GM18511 (cell line): ENCODE results near the gene JAG1.

ENCODE experiments used
- ATAC-seq: cut with Tn5 transposase; IDR thresholded peaks from one replicate; pipeline ENCODE4 v1.9.1; 2021; ENCODE audit warnings: mild to moderate bottlenecking, moderate library complexity; ENCODE audit not compliant: unreplicated experiment

Gene JAG1

DNA sequence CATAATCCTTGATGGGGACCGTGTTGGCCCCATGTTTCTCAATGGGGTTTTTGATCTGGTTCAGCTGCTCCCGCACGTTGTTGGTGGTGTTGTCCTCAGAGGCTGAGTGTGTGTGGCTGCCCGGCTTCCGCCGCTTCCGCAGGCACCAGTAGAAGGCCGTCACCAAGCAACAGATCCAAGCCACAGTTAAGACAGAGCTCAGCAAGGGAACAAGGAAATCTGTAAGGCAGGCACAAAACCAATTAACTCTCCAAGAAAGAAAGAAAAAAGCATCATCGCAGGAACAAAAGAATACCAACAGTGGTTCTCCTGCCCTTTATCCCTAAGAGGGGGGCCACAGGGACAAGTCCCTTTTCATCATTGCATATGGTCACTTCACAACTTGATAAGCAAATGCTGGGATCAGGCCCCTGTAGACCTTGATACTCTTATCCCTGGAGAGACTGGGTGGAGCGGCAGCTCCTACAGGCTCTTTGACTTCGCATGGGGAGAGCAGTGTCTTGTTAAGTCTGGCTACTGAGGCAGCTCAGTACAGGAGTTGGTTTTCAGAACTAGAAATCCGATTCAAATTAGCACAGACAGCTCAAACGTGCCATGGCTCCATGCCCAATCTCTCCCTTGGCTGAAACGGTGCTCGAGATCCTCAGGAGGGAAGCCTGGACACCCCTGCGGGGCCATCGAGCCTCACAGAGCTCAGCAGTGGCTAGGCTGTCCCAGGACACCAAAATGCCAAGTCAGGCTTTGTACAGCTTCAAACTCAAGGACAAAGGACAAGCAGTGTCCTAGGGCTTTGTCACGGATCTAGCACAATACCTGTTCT lies 33.9 kb downstream of the JAG1 start:
- no peak for ATAC-seq

DNA sequence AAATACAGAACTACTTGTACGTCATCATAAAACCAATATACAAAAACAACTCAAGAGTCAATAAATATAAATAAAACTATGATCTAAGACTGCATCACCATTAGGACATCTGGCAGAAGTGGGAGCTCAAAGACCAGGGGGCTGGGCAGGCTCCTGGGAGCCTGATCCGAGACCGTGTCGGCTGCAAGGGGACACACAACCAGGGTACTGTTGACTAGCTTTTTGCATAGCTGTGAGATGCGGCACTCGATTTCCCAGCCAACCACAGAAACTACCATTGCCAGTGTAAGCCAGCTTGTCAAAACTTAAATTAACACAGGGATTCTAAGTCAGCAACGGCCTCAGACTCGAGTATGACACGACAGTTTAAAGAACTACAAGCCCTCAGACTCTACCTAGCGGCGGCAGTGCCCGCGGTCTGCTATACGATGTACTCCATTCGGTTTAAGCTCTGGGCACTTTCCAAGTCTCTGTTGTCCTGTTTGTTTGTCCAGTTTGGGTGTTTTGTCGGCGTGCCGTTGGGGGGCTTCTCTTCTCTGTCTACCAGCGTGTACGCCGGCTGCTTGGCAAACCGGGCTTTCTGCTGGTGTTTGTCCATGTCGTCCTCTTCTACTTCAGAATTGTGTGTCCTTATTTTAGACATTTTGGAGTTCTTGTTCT lies 34.6 kb downstream of the JAG1 start:
- no peak for ATAC-seq

DNA sequence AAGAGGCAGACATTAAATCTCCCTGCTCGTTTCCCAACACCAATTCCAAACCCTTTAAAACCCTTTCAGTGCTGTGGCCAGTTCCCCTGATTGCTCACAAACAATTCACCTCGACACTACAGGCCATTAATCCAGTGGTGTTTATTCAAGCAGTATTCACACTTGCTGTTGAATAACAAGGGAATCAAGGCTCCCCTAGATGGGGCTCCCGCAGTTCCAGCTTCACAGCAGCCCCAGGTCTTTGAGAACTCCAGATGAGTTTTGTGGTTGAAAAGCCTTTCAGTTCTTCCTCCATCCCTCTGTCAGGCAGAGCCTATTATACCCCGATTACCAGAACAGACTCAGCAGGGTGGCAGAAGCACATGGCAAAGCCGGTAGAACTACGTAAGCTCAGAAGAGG lies 36.2 kb downstream of the JAG1 start:
- no peak for ATAC-seq

DNA sequence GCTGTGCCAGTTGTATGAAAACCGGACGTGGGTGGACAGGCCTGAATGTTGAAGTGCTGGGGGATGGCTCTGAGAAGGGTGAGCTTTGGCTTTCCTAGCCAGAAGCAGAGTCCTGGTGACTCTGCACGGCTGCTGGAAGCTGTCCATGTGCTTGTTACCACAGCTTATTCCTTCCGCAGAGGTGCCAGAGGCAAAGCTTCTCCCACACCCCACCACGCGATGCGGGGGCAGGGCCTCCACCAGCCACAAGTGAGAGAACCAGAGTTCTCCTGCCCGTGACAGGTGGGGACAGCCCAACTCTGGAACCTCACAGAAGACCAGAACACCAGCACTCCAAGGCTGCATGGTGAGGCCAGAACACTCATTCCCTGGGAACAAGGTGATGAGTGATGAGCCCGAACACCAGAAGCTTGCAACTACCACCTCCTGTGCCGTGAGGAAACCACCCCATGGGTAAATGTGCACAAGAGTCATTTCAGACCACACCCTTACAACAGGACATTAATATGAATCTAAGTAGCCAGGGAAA lies 36.7 kb downstream of the JAG1 start:
- ATAC-seq = no peak

DNA sequence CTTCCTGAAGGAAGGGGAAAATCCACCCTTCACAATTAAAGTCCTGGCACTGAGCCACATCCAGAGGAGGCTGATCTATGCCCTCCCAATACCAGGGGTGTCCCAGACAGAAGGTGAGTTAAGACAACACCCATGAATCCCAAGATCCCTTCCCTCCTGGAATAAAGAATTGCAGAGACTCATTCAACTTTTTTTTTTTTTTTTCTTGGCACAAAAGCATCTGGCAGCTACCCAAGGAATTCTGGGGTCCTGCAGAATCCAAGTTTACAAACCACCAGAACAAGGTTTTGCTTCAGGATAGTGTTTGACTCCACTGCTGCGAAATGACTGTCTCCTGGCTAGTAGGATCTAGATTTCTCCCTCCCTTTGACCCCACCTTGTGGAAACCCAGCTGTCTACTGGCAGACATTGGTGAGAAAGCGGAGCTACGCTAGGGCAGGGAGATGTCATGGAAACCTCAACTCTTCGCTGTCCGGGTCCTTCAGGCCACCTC lies 37.4 kb downstream of the JAG1 start:
- no peak for ATAC-seq

DNA sequence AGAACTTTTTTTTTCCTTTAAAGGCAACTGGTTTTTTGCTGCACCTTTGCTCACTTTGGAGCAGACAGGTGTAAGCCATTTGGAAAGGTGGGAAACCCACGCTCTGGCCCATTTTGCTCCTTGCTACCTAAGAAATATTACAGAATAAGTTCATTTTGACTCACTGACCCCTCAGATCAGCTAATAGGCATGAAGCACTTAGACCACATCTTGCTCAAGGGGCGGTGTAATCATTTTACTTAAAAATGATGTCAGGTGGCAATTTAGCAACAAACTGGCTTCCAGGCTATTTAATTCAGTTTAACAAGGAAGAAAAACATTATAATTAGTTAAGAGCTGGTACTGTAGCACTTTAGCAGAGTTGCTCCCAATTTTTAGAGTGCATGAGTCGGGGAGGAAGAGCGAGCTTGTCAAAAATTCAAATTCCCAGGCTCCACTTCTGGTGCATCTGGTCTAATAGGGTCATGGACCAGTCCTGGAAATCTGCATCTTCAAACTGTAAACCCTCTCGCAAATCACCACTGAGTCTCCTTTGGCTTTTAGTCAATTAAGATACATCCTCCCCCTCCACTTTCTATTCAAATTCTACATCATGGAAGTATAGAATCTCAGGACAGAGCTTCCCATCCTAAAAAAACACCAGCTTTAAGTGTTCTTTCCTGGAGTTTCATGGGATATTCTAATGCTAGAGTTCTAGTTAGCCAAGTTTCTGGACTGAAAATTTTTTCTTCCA lies 38.2 kb downstream of the JAG1 start:
- no peak for ATAC-seq

DNA sequence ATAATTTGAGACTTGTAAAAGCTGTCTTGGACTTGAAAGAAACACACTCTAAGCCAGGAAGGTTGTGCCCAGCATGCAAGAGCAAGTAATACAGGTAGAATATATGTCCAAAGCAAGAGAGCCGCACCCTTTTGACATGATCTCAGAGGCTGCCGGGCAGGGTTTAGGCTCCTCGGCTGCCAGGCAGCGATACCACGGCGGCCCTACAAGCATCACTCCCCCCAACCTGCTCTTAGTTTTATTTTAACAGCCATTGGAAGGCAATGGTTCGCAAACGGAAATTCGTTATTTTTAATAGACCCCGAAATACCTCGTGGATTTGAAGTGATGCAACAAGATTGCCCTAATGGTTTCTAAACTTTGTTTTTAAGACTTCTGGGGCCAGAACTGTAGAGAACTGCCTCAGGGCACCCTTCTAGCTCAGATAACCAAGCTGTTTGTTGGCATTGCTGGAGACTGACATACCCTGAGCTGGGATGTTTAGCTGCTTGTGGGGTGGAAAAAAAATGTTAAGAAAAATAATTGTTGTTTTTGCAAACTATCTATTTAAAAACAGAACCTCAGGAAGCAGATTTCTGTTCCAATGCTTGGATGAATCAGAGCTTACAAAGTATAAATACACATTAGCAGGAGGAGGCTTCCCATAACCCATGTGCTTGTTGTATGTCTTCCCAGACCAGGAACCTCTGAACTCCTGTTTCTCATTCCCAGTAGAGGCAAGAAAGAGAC lies 39.0 kb downstream of the JAG1 start:
- ATAC-seq = no peak

- no peak for ATAC-seq
These were observed 39.6 kb downstream of the JAG1 start for GRCh38 chr20:10634211-10634610.

GRCh38 chr20:10633718-10634117 lies 40.1 kb downstream of the JAG1 start:
- no peak for ATAC-seq

GRCh38 chr20:10632721-10633509 lies 40.9 kb downstream of the JAG1 start:
- ATAC-seq = no peak

DNA sequence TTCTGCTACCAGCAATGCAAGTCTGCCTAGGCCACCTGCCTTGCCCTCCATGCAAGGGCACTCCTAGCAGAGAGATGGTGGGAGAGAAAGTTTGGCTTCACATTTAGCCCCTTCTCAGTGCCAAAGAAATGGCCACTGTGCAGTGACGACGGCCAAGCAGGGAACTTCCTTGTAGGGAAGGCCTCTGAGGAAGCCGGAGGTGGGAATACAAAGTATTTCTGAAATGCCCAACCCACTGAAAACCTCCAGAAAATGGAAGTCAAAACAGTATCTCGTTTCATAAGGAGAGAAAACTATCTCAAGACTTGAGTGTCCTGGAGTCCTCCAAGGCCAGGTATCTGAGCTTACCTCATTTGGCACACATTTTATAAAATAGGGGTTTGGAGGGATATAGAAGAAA lies 42.7 kb downstream of the JAG1 start:
- no peak for ATAC-seq

- ATAC-seq = no peak
These were observed 43.7 kb downstream of the JAG1 start for GRCh38 chr20:10629946-10630650.

DNA sequence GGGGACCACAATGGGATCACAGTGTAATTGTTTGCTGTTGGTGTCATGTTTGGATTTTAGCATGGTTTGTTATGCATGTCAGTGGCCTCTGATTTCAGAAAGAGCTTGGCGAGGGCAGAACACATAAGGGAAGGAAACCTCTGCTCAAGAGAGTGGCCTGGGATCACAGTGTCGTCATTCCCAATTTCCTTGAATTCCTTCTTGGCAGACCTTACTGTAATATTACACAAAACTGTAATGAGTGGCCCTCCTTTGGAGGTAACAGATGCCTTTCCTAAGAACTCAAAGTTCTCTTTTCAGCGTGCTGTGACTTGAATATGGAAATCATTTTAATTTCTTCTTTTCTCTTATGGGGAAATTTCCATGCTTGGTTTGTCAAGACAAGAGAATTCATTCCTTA lies 46.9 kb downstream of the JAG1 start:
- ATAC-seq = no peak

DNA sequence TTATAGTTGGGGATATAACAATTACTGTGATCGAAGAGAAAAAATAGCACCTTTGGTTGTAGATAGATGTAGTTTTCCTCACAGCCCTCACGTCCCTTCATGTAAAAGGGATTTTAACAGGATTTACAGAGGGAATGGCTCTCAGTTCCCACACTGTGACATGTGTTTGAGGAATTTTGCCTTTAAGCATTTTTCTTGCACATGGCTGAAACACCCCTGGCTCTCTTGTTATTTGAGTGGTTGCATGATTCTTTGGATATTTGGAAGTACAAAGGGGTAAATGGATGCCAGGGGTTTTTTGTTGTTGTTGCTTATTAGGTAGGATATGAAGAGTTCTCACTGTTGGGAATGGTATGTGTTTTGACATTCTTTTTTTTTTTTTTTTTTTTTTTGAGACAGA lies 48.2 kb downstream of the JAG1 start:
- no peak for ATAC-seq

DNA sequence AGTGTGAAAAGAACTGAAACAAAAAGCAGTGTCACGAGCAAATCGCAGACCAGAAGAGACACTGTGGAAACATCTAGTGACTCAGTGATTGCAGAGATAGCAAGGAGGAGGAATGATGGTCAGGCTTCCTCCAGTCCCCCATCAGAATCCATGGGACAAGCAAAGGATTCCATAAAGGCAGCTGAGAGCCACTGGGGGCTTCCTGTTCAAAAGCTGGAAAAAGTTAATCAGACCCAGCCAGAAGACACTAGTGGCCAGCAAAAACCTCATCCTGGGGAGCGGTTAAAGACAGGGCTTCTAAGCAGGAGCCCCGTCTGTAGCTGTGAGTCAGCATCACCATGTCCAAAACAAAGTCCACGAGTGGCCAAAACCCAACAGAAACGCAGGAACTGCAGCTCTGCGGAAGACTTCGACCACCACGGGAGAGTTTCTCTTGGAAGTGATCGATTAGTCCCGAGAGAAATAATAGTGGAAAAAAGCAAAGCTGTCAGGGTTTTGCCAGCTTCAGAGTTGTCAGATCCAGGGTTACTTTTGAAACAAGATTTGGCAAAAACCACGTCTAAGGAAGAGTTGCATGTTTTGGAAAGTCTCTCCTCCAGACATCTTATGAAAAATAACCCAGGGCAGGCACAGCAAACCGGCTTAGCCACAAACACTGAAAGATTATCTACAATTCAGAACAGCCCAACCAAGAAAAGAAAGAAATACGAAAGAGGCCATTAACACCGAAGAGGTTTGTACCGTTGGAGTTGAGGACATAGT lies 51.0 kb downstream of the JAG1 start:
- ATAC-seq = no peak

- no peak for ATAC-seq
These were observed 52.6 kb downstream of the JAG1 start for GRCh38 chr20:10621149-10621548.

GRCh38 chr20:10619427-10619826 lies 54.4 kb downstream of the JAG1 start:
- no peak for ATAC-seq

DNA sequence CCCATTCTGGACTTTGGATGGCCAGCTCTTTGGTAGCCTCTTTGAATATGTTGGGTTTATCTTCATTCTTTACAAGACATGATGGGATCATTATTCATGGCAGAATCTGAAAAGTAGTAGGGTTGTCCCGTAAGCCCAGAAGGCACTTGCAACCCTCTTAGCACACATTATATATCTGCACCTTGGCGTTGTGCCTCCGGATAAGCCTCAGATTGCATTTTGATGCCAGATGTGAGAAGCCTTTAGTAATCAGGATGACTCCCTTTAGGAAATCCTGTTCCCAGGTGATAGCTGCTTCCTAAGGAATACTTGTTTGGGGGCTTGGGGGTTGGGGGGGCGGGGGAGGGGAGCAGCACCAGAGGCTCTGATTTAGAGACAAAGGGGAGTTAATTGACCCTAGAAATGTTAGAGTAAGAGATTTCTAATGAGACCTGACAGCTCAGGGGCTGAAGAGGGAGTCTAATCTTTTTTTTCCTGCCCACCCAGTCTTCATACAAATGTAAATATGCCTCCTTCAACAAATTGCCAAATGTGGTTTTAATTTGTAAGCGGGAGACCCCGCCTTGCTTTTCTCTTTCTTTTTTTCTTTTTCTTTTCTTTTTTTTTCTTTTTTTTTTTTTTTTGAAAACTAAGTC lies 55.1 kb downstream of the JAG1 start:
- no peak for ATAC-seq
